ENCODE results near the gene DCXR.

The DCXR gene

DNA sequence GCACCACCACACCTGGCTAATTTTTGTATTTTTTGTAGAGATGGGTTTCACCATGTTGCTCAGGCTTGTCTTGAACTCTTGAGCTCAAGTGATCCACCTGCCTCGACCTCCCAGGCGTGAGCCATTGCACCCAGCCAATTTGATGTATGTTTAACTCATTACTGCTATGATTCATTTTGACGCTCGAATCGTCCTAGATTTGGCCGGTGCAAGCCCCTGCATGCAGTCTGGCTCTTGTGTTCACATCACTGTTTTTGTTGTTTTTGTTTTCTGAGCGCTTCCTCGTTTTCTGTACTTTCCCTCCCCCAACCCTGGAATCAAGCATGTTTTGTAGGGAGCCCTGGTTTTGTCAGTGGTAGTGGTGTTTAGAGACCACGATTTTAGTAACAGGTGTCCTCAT lies 35.9 kb upstream of the DCXR start:
- no peak for DNase-seq (ENCODE audit: low spot score)
- no peak for FAIRE-seq

DNA sequence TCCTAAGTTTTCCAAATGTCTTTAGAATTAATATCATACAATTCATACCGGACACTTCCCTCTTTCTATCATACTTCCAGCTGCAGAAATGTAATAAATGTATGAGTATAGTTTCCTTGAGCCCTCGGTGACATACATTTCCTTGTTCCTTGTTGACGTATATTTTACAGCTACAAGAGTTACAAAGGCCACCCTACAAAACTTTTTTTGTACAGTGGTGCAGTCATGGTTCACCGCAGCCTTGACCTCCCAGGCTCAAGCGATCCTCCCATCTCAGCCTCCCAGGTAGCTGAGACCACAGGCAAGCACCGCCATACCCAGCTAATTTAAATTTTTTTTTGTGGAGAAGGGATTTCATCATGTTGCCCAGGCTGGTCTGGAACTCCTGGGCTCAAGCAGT lies 35.3 kb upstream of the DCXR start:
- DNase-seq (ENCODE audit: low spot score) = no peak
- FAIRE-seq = no peak

DNA sequence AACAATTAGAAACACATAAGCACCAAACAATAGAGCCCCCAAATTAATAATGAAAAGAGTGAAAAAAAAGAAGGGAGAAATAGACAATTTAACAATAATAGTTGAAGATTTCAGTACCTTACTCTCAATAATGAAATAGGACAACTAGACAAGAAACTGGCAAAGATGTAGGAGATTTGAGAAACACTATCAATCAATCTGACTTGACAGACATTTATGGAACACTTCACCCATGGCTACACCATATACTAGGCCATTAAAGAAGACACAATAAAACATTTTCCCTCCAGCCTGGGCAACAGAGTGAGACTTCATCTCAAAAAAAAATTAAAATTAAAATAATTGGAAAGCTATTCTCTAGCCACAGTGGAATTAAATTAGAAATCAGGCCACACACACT lies 33.1 kb upstream of the DCXR start:
- DNase-seq (ENCODE audit: low spot score) (no peak), FAIRE-seq (no peak)

DNA sequence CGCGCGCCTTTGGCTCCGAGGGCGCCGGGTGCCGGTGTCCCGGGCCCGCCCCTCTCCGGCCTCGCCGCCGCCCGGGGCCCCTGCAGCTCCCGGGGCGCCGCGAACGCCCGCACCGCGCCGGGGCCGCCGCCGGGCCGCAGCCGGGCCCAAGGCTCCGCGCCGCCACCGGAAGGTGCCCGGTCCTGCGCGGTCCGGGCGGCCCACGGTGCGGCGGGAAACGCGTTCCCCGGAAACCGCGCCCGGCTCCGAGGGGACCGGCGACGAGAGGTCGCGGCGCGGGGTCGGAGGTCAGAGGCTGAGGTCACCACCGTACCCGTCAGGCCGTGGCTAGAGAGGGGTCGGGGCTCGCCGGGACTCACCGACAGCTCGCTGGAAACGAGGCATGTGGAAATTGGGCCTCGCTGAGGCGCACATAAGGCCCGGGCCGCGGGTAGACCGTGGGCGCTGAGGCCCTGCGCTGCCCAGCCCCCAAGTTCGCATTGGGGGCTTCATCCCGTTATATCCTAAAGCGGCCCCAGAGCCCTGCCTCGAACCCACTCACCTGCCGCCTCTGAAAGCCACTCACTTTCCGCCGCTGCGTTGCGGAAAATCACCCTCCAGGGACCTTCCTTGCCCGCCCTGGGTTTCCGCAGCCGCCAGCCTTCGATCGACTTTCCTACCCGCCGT lies 28.3 kb upstream of the DCXR start, which contains the start of gene DUS1L:
DUS1L (minus strand) TSS at position 167 of the 666 bp plus-strand sequence. CDS start 745 bp downstream, outside the sequence.
- DNase-seq (ENCODE audit: low spot score) (peak; percentile 92), FAIRE-seq (peak; percentile 52)

DNA sequence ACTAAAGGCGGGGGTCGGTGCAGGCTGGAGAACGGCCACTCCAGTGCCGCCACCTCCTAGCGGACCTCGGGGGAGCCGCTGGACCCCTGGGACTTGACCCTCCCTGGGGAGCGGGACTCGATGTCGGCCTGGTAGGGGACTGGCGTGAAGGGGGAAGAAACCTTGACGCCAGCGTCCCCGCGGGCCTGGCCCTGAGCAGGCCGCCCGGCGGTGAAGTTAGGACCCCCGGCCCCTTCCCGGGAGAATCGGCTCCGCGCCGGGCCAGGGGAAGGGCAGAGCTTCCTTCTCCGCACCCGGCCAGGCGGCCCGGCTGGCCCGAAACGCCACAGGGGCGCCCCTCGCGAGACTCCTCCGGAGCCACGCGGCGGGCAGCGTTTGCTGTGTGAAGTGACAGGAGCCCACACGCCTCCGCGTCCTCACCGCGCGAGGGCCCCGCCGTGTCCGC lies 27.7 kb upstream of the DCXR start:
- DNase-seq (ENCODE audit: low spot score) = no peak
- no peak for FAIRE-seq

DNA sequence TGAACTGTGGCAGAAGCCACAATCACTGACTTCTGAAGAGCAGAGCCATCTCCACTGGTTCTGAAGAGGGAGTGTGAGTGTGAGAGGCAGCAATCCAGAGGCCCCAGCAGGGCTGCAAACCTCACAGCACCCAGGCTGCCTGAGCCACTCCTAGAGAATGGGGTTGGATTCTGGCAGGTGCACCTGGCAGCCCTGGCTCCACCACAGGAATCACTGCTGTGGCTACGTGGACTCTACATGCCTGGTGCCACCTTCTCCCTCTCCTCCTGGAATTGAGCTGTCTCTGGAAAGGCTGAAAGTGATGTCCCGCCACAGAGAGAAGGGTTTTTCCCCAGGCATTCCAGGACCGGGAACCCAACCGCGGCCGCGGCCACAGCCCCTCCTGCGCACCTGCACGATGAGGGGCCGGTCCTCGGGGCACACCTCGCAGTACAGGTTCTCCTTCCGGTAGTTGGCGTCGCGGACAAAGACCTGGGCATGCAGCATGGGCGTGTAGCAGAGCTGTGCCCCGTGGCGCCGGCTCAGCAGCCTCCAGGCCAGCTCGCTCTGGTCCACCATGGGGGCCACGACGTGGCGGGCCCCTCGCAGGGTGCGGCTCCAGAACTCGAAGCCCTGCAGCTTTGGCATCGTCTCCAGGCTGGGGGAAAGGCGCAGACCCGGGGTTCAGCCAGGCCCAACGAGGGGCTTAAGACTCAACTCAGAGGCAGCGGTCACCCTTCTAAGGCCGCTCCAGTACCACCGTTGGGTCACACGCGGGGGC lies 27.1 kb upstream of the DCXR start:
- DNase-seq (ENCODE audit: low spot score) (peak; percentile 39), FAIRE-seq (no peak)

DNA sequence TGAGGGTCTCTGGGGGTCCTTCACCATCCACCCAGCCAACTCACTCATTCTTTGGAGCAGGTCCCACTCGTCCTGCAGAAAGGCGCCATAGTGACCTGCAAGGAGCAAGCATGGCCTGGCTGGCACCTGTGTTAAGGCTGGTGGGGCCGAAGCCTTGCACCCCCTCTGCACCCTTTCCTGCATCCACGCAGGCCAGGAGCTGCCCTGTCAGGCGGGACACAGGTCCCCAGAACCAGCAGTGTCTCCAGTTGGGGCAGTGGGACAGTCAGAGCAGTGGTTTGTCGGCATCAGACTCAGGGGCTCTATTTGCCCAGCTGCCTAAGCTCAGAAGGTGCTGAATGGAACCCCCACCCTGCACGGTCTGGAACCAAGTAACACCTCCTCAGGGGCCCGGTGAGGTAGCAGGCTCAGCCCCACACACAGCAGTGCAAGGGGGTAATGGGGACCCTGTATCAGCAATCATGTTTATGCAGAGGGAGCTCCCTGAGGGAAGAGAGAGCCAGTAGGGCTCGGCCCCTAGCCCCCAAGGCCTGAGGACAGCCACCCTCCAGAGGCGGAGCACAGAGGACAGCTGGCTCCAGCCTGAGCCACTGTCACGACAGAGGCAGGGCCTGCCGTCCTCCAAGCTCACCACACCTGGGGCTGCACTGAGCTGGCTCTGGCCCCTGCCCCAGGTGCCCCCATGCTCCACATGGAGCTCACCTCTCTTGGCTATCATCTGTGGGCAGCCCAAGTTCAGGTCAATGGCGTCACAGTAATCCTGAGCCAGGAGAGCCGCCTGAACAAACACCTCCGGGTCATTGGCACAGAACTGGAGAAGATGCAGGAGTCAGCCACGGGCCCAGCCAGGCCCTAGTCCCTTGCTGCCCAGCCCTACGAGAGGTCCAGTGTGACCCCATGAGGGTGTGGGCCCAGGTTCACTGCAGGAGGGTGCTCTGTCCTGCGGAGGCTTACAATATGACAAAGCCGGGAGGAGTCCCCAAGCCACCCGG lies 26.2 kb upstream of the DCXR start:
- DNase-seq (ENCODE audit: low spot score) (no peak), FAIRE-seq (no peak)

DNA sequence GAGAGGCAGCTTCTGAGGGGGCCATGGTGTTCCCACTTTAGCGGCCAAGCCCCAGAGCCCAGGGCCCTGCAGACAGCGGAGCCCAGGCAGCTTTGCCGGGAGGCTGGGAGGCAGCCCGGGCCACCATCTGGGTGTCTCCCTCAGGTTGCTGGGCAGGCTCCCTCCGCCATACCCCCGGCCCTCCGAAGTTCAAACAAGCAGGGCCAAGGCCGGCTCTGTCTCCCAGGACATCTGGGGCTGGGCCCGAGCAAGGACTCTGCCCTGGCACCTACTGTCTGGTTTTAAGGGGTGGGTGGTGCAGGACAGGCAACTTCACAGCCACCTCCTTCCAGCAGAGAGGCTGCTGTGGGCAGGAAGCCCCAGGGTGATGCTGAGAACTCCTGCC lies 25.5 kb upstream of the DCXR start:
- FAIRE-seq = no peak
- DNase-seq (ENCODE audit: low spot score) = no peak

DNA sequence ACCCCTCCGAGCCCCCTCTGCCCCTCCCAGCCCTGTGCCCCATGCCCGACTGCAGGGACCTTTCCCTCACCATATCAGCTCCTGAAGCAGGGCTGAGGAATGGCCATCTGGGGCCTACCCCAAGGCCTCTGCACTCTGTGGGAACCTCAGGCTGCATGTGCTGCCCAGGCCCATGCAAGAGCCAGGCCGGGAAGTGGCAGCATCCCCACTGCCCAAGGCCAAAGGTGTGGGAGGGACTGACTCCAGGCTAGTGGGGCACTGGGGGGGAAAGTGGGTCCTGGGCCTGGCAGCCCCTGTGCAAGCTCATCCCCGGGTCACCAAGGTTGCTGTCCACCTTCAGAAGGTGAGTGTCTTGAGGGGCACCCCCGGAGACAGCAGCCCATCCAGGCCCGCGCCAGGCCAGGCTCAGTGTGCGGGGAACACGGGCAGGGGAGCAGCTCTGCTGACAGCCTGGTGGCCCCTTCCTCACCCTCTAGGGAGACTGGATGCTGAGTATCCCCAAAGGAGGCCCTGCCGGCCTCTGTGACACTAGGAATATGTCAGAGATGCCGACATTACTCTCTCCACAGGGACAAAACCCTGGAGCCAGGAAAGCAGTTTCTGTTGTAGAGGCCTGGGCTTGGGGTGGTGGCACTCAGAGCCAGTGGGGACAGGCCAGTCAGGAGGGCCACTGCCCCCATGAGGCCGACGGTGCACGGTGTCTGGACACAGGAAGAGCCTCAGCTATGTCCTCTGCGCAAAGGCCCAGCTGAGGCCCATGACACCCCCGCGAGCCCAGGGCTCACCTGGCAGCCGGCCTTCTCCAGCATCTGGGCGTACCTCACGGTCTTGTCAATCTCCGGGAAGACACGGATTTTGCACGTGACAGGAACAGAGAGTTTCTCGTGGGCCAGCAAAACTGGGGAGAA lies 24.8 kb upstream of the DCXR start:
- DNase-seq (ENCODE audit: low spot score) (no peak), FAIRE-seq (no peak)

DNA sequence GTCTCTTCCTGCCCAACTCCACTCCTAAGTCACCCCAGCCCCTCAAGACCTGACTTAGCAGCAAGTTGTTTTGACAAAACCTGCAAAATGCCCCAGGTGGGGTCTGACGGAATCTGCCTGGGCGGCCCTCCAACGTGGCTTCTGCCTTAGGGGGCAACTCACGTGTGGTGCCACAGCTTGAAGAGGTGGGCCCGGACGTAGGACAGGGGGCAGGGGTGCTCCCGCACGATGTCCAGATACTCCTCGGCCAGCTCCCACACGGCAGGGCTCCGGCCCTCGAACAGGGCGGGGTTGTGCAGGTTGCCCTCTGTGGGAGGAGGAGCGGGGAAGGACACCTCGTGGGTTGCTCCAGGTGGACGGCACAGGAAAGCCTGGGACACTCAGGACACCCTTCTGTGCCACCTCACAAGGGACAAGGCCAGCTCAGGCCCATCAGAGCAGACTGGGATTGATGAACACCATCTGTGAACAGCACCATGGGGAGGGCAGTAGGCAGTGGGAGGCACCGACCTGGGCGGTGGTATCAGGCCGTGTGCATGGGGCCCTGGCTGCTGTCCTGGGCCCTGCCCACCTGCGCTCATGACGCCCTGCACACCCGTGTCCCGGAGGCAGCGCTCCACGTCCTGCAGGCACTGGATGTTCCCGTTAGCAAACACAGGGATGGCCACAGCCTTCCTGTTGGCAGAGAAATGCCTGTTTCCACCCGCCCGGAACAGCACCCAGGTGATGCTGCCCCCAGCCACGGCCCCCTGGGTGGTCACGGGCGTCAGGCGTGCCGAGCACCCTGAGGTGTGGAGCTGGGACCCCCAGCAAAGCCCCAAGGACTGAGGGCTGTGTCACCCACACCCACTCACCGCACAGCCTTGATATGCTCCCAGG lies 23.8 kb upstream of the DCXR start:
- DNase-seq (ENCODE audit: low spot score) (no peak), FAIRE-seq (peak; percentile 9)

DNA sequence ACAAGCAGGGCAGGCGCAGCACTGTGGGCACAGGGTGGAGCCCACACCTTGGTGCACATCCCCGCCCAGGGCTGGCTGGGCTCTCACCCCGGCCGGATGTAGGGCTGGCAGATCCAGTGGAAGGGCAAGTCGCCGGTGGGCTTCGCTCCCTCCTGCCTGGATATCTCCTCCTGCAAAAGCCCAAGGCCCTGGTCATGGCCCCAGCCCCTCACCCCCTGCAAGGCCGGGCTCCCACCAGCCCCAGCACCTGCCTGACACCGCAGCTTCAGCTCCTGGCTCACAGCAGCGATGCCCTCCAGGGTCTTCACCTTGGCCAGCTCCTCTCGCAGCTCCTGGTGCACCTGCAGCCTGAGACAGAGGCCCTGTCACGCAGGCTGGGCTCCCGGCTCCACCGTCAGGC lies 23.1 kb upstream of the DCXR start:
- FAIRE-seq (no peak), DNase-seq (ENCODE audit: low spot score) (no peak)

DNA sequence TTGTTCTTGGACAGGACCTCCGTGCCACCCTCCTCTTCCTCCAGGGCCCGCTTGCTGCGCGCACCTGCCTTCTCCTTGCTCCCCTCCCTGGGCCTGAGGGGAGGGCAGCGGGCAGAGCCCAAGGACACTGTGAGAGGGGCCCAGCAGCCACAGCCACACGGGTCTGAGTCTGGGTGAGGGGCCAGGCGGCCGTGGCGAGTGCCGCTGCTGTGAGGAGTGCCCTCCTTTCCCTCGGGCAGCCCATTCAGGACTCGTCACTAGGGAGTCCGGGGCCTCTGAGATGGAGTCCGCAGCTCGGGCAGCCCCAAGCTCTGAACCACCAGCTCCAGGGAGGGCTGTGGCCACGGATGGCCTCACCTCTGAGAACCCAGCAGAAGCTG lies 22.5 kb upstream of the DCXR start:
- no peak for FAIRE-seq
- no peak for DNase-seq (ENCODE audit: low spot score)

DNA sequence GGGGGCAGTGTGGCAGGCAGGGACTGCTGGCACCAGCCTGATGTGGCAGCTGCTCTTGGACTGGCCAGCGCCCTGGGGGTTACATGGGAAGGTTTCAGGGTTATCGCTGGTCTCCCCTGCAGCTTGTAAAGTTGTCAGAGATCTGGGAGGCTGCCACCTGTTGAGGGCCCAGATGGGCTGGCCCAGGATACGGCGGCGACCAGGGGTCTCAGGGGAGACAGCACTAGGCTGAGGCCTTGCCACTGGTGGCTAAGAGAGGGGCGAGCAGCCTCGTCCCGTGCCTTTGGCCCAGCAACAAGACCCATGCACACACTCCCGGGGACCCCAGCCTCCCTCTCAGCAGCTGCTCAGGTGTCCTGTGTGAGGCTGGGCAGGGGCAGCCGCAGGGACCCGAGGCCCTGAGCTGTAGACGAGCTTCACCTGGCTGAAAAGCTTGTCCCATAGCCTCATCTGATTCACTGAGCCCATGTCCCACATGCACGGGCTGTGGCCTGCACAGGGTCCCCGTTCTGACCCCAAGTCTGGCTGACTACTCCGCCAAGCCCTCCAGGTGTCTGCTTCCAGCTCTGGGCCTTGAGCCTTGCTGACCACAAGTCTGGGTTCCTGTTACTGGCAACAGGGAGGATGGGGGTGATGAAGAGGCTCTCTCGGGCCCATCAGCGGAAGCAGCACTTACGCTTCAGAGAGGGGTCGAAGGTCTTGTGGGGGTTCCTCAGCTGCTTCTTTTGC lies 21.9 kb upstream of the DCXR start:
- no peak for DNase-seq (ENCODE audit: low spot score)
- FAIRE-seq = peak; percentile 58

DNA sequence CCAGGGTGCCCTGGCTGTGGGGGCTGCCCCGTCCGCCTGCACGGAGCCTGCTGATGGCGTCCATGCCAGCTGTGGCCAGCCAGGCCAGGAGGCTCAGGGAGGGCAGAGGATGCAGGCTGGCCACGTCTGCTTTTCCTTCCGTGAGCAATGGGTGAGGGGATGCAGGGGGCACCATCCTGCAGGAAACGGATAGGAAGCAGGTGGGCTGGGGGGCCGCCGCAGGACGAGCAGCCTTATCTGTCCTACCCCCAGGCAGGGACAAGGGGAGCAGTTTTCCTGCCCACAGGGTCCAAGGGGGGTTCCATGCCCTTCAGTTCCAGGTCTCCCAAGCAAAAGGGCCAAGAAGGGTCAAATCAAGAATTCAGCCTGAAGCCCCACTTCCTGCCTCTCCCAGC lies 21.4 kb upstream of the DCXR start:
- DNase-seq (ENCODE audit: low spot score) (no peak), FAIRE-seq (peak; percentile 65)

DNA sequence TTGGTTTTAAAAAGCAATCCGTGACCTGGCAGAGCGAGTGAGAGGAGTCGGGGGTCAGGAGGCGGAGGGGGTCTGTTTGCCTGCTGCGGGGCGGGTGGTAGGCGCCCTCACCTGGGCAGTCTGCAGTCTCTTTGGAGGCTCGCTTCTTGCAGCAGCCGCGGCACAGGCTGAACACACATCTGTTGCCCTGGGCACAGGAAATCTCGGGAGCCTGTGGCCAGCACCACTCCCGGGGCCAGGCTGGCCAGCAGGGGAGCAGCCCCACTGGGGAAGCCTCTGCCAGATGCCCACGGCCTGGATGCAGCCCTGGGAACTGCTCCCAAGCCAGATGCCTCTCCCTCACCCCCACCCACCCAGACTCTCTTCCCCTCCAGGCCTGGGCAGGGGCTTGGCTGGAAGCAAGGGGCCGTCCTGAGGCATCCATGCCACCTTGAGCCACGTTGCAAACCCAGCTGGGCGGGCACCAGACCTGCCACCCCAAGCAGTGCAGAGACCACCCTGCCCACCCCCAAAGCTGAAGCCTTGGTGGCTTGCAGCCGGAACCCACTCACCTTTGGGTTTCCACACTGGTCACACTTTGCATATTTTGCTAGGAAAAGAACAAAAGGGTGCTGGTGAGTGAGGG lies 20.8 kb upstream of the DCXR start:
- FAIRE-seq (no peak), DNase-seq (ENCODE audit: low spot score) (no peak)

DNA sequence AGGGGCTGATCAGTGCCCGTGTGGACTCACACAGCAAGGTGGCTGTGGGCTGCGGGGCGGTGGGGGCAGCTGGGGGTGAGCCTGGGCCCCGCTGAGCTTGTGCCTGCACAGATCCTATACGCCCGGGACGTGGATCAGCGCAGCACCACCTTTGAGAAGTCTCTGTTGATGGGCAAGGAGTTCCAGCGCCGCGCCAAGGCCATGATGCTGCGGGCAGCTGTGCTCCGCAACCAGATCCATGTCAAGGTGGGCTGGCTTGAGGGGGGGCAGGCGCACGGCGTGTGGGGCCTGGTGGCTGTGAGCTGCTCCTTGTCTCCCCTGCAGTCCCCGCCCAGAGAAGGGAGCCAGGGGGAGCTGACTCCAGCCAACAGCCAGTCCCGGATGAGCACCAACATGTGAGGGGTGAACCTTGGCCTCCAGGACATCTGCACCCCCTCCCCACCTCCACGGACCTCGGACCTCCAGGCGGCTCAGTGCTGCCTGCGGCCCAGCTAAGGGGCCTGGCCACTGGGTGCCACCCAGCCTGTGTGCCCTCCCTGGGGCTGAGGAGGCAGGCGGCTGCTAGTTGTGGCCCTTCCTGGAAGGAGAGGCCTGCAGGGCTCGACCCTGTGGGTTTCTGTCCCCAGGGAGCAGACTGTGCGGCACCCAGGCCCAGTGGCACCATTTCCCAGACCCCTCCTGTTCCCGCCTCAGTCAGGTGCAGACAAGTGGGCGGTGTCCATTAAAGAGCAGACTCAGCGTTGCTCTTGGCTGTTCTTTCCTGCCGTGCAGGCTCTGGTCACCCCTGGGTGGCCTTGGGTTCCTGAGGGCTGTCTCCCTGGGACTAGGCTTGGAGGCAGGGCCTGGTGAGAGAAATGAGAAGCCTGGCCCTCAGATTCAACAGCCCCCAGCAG lies 19.5 kb upstream of the DCXR start:
- DNase-seq (ENCODE audit: low spot score) = no peak
- no peak for FAIRE-seq

DNA sequence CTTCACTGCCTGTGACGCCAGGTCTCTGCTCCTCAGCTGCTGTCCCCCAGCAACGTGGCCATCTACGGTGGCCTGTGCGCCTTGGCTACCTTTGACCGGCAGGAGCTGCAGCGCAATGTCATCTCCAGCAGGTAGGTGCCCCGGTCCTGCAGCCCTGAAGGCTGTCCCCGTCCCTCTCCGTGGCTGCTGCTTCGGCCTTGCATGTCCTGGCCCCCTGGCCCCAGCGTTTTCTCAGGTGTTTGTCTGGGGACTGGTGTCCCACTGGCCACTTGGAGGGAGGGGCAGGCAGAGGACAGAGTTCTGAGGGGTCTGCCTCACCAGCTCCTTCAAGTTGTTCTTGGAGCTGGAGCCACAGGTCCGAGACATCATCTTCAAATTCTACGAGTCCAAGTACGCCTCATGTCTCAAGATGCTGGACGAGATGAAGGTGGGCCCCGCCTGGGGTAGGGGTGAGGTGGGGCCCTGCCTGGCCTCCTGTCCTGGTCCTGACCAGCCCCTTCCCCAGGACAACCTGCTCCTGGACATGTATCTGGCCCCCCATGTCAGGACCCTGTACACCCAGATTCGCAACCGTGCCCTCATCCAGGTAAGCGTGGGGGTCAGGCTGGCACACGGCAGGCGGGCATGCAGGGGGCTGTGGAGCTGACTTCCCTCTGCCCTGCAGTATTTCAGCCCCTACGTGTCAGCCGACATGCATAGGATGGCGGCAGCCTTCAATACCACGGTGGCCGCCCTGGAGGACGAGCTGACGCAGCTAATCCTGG lies 18.6 kb upstream of the DCXR start:
- FAIRE-seq = peak; percentile 37
- DNase-seq (ENCODE audit: low spot score) = no peak
